ENCODE data around the gene CSRP1.
"Not testable (repeated sequence)": the region's sequence is repeated elsewhere in the genome, so short reads cannot be mapped to it uniquely, and the experiment has no call there.

CSRP1 gene

GRCh38 chr1:201506557-201507359 is at the start of gene CSRP1:
Gene CSRP1, minus strand, starts transcription at chr1:201507123. Its CDS starts 10,820 bp downstream, at chr1:201496303.
- DNase-seq, result peak; percentile 80

- DNase-seq, result no peak
Measured at GRCh38 chr1:201555593-201555945, 48.6 kb upstream of the CSRP1 start.

- DNase-seq, result no peak
Measured at GRCh38 chr1:201554789-201555592, 48.1 kb upstream of the CSRP1 start.

- no peak for DNase-seq
Measured at GRCh38 chr1:201554190-201554600, 47.3 kb upstream of the CSRP1 start.

DNA sequence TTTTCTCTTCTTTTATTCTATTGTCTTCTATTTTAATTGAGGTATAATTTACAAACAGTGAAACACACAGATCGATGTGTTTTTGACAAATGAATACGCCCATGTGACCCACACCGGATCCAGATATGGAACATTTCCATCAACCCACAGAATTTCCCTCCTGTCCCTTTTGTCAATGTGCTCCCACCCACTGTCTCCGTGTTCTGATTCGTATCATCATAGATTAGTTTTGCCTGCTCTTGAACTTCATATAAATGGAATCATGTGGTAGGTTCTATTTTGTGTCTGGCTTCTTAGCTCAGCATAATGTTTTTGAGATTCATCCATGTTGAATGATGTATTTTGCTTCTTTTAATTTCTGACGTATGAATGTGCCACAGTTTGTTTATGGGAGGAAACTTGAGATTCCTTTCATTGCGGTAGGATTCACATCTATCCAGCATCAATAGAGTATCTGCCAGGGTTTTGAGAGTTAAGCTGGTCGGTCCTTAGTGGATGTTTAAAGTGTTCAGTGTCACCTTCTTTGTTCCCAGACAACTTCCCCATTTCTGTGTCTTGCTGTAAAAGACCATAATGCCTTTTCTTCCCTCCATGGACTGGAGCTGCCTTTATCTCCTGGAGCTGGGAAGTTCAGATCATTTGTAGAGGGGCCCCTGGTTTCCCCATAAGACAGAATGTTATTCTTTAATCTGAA is 46.7 kb upstream of the CSRP1 start:
- DNase-seq, result no peak

DNA sequence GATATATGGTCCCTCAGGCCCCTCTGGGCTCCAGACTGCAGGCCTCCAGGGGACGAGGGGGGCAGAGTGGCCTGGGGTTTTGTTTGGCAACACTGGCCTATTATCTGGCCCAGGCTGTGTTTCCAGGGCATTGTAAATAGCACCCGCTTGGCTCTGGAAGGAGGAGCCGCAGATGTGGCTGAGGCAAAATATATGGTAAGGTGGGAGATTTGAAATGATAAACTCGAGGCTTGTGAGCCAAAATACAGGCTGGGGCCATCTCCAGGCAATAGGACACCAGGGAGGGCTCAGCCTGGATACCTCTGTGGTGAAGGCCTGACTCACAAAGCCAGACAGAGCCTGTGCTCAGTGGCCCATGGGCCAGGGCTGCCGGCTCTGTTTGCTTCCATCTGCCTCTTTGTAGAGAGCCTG is 46.0 kb upstream of the CSRP1 start:
- no peak for DNase-seq

GRCh38 chr1:201551877-201552731 is 45.2 kb upstream of the CSRP1 start:
- DNase-seq, result no peak

- no peak for DNase-seq
Measured at GRCh38 chr1:201551096-201551495, 44.2 kb upstream of the CSRP1 start.

GRCh38 chr1:201549522-201549921 is 42.6 kb upstream of the CSRP1 start:
- not testable (repeated sequence) for DNase-seq

DNA sequence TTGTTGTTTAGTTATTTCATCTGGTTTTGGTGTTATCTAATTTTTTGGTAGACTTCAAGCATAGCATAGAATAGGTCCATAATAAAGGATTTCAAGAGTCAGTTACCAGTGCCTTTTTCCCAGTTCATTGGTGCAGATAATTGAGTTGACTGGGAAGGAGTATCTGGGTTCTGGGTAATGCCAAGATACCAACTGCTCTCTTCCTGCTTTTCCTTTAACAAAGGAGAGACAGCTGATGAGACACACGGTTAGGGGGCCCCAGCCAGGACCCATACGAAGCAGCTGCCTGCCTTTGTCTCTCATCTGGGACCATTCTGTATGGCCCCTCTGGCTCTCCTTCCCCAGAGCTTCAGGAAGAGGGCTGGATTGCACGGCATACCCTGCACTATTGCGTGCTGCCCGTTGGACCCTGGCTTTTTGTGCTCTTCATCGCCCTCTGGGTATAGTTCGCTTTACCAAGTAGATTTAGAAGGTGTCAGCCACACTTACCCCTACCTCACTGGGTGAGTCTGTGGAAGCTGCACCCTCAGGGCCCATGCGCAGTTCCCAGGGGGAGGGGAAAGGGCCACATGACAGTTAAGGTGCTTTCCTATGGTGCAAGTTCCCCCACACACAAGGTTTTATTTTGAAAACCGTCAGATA is 39.0 kb upstream of the CSRP1 start:
- DNase-seq, result no peak

- no peak for DNase-seq
Measured at GRCh38 chr1:201544710-201545109, 37.8 kb upstream of the CSRP1 start.

DNA sequence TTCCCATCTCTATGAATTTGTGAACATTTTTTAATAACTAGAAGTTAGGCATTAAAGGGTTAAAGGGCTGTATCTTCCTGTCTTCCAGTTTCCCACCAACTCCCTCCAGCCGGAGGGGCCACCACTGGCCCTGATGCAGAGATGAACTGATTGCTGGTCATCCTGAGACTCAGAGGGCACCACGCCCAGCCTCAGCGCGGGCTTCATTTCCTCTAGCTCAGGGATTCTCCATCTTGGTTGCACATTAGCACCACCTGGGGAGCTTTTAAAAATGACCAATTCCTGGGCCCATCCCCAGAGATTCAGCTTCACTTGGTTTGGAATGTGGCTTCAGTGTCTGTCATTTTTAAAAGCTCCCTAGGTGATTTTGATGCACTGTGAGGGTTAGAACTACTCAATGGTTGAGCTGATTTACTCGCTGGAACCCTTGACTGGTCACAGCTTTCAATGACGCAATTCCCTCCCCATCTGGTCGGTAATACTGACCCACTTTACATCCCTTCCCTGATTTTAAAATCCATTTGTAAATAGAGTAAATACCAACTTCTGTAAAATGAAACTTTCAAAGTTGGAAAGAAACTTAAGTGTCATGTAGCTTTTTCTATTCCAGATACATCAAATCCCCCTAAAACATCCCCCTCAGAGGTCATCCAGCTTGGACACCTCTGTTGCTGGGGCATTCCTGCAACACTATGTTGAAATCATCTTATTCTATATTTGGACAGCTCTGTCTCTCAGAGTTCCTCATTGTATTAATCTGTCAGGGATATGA is 37.1 kb upstream of the CSRP1 start:
- DNase-seq, result no peak

DNA sequence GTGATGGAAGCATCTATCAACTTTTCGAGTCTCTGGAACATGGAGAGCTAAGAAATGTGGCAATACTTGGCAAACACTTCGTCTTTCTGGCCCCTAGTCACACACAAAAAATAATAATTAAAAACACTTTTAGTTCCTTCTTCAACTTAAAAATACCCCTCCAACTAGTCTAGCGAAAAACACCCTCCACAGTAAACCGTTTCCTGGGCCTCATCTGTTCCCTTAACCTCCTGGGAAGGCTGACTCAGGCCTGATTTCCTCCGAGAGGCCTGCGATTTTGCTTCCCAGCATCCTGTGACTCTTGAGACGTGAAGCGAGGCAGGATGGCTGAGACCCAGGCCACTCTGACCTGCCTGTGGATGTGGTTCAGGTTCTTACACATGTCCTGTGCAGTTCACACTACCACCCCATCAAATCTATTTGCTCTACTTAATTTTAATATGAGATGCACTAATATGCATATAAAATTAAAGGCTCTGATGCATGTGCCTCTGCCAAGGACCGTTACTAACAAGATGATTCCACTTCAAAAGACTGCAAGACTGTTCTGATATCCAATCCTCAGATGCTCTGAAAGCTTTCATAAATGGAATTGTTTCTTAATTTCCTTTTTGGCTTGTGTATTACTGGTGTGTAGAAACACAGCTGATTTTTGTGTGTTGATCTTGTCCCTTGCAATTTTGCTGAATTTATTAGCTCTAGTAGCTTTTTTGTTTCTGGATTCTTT is 35.5 kb upstream of the CSRP1 start:
- no peak for DNase-seq

DNA sequence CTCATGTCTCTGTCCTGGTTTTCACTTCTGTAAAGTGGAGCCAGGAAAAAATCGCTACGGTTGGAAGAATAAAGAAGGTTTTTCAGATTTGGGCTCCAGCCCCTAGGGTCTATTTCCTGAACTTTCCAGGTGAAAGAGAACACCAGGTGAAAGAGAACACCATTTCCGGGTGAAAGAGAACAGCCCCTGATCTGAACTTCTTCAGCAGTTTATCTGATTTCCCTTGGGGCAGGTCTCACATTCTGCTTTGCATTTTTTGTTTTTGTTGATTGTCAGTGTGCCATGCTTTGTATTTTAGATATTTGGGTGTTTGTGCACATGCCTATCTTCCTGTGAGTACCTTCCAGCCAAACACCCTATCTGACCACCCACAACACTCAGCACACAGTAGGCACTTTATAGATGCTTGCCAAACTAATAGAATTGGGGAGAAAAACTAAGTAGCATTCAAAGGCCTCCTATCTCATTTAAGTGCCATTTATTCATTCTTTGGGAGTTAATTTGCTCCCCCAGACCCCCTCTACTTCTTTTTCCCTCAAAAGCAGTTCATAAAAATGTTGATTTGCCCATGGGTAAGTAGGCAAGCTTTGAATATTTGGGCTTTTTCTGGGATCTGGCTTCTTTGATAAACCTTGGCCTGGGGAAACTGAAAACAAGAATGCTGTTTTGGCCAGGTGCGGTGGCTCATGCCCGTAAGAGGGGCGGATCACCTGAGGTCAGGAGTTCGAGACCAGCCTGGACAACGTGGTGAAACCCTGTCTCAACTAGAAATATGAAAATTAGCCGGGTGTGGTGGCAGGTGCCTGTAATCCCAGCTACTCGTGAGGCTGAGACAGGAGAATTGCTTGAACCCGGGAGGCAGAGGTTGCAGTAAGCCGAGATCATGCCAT is 34.2 kb upstream of the CSRP1 start:
- DNase-seq, result no peak

DNA sequence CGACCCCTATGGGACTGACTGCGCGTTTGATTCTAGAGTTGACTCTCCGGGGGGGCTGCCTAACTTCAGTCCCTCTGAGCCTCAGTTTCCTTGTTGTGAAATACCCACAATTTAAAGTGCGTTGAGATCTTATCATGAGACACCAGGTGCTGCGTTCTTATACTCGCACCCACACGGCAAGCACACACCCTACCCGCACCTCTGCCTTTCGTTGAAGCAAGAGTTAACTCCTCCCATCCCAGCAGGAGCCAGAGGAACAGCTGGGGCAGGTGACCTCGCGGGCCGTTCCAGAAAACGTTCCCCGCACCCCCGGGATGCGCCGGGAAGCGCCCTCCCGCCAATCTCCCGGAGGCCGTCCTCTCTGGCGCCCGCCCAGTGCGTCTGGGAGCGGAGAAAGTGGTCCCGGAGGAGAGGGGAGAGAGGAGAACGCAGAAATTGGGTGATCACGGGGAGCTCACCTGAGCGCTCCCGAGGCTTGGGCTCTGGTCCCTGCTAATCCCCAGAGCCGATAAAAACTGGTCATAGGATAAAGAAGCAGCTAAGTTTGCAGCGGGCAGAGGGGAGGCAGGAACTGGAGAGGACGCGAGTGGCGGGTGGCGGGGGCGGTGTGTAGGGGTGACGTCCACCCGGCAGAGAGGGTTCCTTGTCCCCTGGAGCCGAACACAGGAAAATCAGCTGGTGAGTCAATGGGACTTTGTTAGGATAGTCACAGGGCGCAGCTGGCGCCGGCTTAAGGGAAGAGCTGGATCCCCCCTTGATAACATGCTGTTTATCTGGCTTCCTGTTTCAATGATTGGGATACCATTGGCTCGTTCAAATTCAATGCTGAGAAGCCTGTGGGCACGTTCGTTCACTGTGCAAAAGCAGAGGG is 32.9 kb upstream of the CSRP1 start:
- DNase-seq, result no peak

DNA sequence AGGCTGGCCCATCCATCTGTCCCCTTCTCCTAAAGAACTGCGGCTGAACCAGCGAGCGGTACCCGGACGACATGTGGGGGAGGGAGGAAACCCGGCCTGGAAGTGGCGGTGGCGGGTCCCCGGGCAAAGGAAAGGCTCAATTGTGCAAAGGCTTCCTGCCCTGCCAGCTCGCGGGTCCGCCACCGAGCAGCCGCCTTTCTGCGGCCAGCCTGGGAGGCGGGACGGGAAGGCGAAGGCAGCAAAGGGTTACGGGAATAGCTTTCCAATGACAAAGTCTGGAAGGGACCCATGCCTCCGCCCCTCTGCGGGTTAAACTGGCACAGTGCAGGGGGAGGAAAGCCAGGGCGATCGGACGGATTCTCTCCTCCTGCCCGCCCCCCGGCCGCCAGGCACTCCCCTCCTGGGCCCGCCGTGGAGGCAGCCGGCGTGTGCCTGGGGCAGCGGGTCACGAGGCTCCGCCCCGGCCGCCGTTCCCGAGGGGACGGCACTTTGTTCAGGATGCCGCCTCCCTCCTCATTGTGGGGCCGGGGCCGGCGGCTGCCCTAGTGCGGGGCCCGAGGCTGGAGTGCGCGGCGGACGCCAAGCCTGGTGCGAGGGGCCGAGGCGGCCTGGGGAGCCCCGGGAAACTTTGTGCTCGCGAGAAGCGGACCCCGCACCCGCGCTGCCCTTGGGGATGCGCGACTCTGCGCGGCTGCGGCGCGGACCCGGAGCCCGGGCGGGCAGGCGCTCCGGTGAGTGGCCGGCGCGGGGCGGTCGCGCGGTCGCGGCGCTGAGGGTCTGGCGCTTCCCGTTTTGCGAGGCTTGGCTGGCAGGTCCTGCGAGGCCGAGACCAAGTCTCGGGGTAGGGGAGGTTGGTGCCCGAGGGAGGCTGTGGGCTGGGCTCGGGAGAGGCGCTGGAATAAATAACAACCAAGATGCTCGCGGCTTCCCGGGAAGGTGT is 32.0 kb upstream of the CSRP1 start, which contains the start of gene NAV1:
NAV1 (plus strand) TSS at position 516 of the 940 bp plus-strand sequence. CDS start 83,758 bp downstream, outside the sequence.
- no peak for DNase-seq

Data from CD4-positive, alpha-beta T cell treated with Interleukin-4 for 4 hours (primary cell).